BLaER1 treated with 17β-estradiol and CSF1 and Interleukin-3, amounts not matched to agents 10 nM and 100 nM (cell line): ENCODE data around the gene SCARB1.

Experiments used
- H3K27ac ChIP-seq, 11 experiments: shearing (Covaris generic); formaldehyde crosslinking; 2 replicates each; pipeline ENCODE4 v1.8.1; 2022
- H3K27me3 ChIP-seq, 11 experiments: shearing (Covaris generic); formaldehyde crosslinking; 2 replicates each; pipeline ENCODE4 v1.8.1; 2022
- H3K36me3 ChIP-seq, 11 experiments: shearing (Covaris generic); formaldehyde crosslinking; 2 replicates each; pipeline ENCODE4 v1.8.1; 2022
- H3K4me1 ChIP-seq, 10 experiments: shearing (Covaris generic); formaldehyde crosslinking; 2 replicates each; pipeline ENCODE4 v1.8.1; 2022
- H3K4me2 ChIP-seq, 11 experiments: shearing (Covaris generic); formaldehyde crosslinking; 2 replicates each; pipeline ENCODE4 v1.8.1; 2022
- H3K4me3 ChIP-seq, 10 experiments: shearing (Covaris generic); formaldehyde crosslinking; 2 replicates each; pipeline ENCODE4 v1.8.1; 2022
- H3K9ac ChIP-seq, 11 experiments: shearing (Covaris generic); formaldehyde crosslinking; 2 replicates each; pipeline ENCODE4 v1.8.1; 2022
- H3K9me3 ChIP-seq, 11 experiments: shearing (Covaris generic); formaldehyde crosslinking; replicated peaks in 1 of 11; 2 replicates each; pipeline ENCODE4 v1.8.1; 2022
- H4K20me1 ChIP-seq, 11 experiments: shearing (Covaris generic); formaldehyde crosslinking; 2 replicates each; pipeline ENCODE4 v1.8.1; 2022
- Cebpa-rat ChIP-seq, 11 experiments: shearing (Covaris generic); IDR thresholded peaks; 2 replicates each; pipeline ENCODE4 v1.8.1; 2022

SCARB1 gene

DNA sequence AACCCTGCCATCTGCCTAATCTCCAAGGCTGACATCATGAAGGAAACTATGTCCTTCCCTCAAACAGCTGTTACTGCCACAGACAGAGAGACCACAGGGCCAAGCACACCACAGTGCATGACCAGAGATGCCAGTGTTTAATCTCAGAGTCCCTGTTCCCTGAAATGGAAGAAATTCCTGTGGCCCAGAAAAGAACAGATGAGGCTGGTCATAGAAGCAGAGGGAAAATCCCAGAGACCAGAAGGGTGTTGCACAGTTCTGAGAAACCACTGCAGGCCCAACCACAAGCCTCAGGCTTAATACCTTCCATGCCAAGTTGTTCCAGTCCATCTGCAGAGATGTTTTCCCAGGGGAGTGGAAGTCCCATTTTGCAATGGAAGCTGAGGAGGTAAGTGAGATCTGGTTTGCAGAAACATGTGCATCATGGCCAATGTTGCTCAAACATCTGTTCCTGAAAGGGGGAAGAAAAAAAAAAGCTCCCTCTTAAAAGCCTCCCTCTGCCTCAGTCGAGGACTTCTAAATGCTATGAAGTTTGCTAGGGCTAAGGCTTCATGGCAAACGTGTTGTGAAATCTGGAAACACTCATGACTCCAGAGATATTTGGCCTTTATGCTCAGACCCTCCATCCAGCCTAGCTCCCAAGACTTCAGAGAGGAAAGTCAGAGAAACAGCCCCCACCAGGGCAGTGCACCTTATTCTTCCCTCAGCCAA is 98.6 kb downstream of the SCARB1 start:
- Histone ChIP-seq H3K4me3 (peak overlapping the region in 2 of 10 experiments; percentile 6 to 10; a peak in 3 of 20 replicates), H3K4me1 (peaks cover 88 to 100% (median 97%) of the 10 kb centered on the region in 10 experiments), H3K9ac (peak overlapping the region; percentile 3 to 71 (median 56); a peak in 17 of 22 replicates)

DNA sequence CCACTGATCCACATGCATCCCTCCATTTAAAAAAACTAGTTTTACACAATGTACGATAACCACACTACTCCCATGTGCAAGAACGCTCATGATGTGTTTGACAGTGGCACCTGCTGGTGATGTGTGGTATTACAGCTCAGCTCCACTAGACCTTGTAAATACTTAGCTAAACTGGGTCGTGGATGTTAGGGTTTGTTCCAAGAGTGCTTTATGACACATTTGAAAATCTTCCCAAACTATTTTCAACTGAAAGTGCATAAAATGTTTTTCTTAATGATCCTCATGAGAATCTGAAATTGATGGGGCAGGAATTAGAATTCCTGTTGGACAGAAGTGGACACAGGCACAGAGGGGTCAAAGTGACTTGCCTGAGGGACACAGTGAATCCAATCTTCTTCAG is 99.2 kb downstream of the SCARB1 start:
- peaks cover 0 to 3% (median 0%) of the 10 kb centered on the region in 11 experiments; a peak in 1 of 22 replicates for H3K36me3 ChIP-seq
- H3K4me1 ChIP-seq = peaks cover 89 to 100% (median 97%) of the 10 kb centered on the region in 10 experiments
- H3K9me3 ChIP-seq = peaks cover 0 to 19% (median 12%) of the 10 kb centered on the region in 11 experiments; a peak in 19 of 22 replicates
- peak overlapping the region in 7 of 11 experiments; percentile 41 to 71 (median 66); a peak in 10 of 22 replicates for H3K9ac ChIP-seq
- peak overlapping the region; percentile 47 to 96 (median 89); a peak in 20 of 22 replicates for H3K4me2 ChIP-seq
- no peak for TF ChIP-seq Cebpa-rat (IDR thresholded peaks at IDR 0.05)
- H3K27me3 ChIP-seq = no peaks in the 10 kb centered on the region
- peak overlapping the region in 1 of 10 experiments; percentile 6; a peak in 1 of 20 replicates for H3K4me3 ChIP-seq
- H3K27ac ChIP-seq = peak overlapping the region in 9 of 11 experiments; percentile 44 to 98 (median 77); a peak in 19 of 22 replicates
- H4K20me1 ChIP-seq = no peaks in the 10 kb centered on the region

More for the DNA sequence above, 98.6 kb downstream of the SCARB1 start:
- Histone ChIP-seq H3K36me3 (peaks cover 0 to 3% (median 0%) of the 10 kb centered on the region in 11 experiments; a peak in 1 of 22 replicates), H3K9me3 (peaks cover 0 to 19% (median 12%) of the 10 kb centered on the region in 11 experiments; a peak in 19 of 22 replicates), H4K20me1 (no peaks in the 10 kb centered on the region), H3K27me3 (no peaks in the 10 kb centered on the region), H3K4me2 (peak overlapping the region; percentile 47 to 96 (median 89)), H3K27ac (peak overlapping the region in 9 of 11 experiments; percentile 44 to 98 (median 77); a peak in 19 of 22 replicates)
- peak in 9 of 11 experiments; percentile 23 to 89 (median 78); a peak in 15 of 22 replicates for TF ChIP-seq Cebpa-rat (IDR thresholded peaks at IDR 0.05)

DNA sequence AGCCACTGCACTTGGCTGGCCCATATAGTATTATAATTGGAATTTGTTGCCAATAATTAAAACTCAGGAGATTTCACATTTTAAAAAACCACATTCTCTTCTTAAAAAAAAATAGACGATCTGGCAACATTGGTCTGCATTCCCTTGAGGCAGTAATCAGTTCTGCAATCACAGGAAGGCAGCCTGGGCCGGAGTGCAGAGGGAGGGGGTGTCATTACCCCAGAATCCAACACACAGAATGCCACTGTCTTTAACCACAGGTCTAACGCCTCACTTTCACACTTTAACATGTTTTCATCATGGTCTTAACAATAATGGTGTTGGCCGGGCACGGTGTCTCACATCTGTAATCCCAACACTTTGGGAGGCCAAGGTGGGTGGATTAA is 100.1 kb downstream of the SCARB1 start:
- Histone ChIP-seq H3K9ac (peak overlapping the region in 7 of 11 experiments; percentile 15 to 71 (median 57); a peak in 10 of 22 replicates), H3K4me3 (peak overlapping the region in 1 of 10 experiments; percentile 1; a peak in 1 of 20 replicates), H4K20me1 (no peaks in the 10 kb centered on the region), H3K27ac (peak overlapping the region in 9 of 11 experiments; percentile 7 to 98 (median 77); a peak in 17 of 22 replicates), H3K36me3 (peaks cover 0 to 3% (median 0%) of the 10 kb centered on the region in 11 experiments; a peak in 1 of 22 replicates), H3K4me2 (peak overlapping the region; percentile 20 to 96 (median 92)), H3K27me3 (no peaks in the 10 kb centered on the region), H3K9me3 (peaks cover 0 to 19% (median 12%) of the 10 kb centered on the region in 11 experiments; a peak in 19 of 22 replicates), H3K4me1 (peaks cover 94 to 100% (median 98%) of the 10 kb centered on the region in 10 experiments)
- peak in 7 of 11 experiments; percentile 11 to 89 (median 58); a peak in 9 of 22 replicates for TF ChIP-seq Cebpa-rat (IDR thresholded peaks at IDR 0.05)

DNA sequence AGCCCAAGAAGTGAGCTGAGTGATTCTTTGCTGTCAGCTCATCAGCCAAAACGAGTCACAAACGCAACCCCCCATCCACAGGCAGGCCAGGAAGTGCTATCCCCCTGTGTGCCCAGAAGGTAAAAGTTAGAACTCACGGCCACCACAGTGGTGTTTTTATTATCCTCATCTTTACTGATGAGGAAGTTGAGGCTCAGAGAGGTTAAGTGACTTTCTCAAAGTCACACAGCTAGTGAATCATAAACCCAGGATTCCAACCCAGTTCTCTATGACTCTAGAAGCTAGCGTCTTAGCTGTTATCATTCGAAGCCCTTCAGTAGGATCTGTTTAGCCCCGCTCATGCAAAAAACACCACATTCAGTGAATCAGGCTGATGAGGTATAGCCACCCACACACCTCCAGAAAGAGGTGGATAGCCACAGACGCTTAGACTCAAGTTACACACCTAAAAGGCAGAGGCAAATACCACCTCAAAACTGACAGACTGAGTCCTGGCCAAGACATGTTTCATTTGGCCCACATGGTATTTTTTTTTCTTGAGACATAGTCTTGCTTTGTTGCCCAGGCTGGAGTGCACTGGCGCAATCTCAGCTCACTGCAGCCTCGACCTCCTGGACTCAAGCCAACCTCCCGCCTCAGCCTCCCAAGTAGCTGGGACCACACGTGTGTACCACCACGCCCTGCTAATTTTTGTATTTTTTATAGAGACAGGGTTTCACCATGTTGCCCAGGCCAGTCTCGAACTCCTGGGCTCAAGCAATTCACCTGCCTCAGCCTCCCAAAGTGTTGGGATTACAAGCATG is 100.7 kb downstream of the SCARB1 start:
- Histone ChIP-seq H3K4me2 (peak overlapping the region; percentile 20 to 96 (median 92)), H3K4me1 (peaks cover 94 to 100% (median 98%) of the 10 kb centered on the region in 10 experiments), H3K9me3 (peaks cover 0 to 19% (median 12%) of the 10 kb centered on the region in 11 experiments; a peak in 19 of 22 replicates), H4K20me1 (no peaks in the 10 kb centered on the region), H3K36me3 (peaks cover 0 to 3% (median 0%) of the 10 kb centered on the region in 11 experiments; a peak in 1 of 22 replicates), H3K27ac (peak overlapping the region in 9 of 11 experiments; percentile 7 to 98 (median 77); a peak in 17 of 22 replicates), H3K27me3 (no peaks in the 10 kb centered on the region), H3K9ac (peak overlapping the region in 6 of 11 experiments; percentile 6 to 71 (median 52); a peak in 8 of 22 replicates), H3K4me3 (peak overlapping the region in 1 of 10 experiments; percentile 1; a peak in 1 of 20 replicates)
- TF ChIP-seq Cebpa-rat (IDR thresholded peaks at IDR 0.05) = peak in 2 of 11 experiments; percentile 4 to 39; a peak in 2 of 22 replicates

DNA sequence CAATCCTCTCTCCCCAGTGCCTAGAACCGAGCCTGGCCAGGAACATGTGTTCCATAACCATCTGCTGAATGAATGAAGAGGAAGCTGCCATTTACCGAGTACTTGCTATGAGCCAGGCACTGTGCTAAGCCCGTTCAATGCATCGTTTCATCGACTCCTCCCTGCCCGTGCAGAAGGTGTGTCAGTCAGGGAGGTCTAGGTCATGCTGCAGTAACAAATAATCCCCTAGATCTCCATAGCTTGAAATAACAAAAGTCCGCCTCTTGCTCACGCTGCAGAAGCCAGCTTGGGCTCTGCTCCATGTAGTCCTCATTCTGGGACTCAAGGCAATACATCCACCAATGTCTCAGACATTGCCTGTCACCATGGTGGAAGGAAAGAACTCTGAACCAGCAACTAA is 101.3 kb downstream of the SCARB1 start:
- H3K27ac ChIP-seq = peak overlapping the region in 8 of 11 experiments; percentile 71 to 98 (median 78); a peak in 17 of 22 replicates
- H4K20me1 ChIP-seq = no peaks in the 10 kb centered on the region
- peaks cover 5 to 24% (median 16%) of the 10 kb centered on the region in 11 experiments; a peak in 21 of 22 replicates for H3K9me3 ChIP-seq
- no peak overlapping the region for H3K4me3 ChIP-seq
- peaks cover 95 to 100% (median 98%) of the 10 kb centered on the region in 10 experiments for H3K4me1 ChIP-seq
- peak overlapping the region in 3 of 11 experiments; percentile 1 to 57 (median 6); a peak in 2 of 22 replicates for H3K9ac ChIP-seq
- no peaks in the 10 kb centered on the region for H3K27me3 ChIP-seq
- H3K4me2 ChIP-seq = peak overlapping the region; percentile 20 to 96 (median 92)
- peaks cover 0 to 3% (median 0%) of the 10 kb centered on the region in 11 experiments; a peak in 1 of 22 replicates for H3K36me3 ChIP-seq
- TF ChIP-seq Cebpa-rat (IDR thresholded peaks at IDR 0.05) = no peak

DNA sequence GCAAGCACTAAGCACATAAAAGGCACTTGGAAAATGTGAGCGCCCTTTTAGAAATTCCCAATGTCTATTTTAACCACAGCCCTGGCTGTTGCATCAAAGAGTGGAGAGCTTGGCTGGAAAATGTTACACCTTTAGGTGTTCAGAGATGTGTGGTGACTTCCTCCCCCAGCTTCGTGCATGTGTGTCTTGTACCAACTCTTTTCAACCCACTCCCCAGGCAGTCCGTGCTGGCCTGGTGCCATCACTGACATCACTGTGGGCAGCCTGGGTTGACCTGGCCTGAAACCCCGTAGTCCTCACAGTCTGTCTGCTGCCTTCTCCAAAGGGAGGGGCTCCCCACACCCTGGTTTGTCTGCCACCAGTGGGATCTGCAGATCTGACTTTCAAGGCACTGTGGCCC is 101.8 kb downstream of the SCARB1 start:
- Histone ChIP-seq H3K27me3 (no peaks in the 10 kb centered on the region), H3K36me3 (peaks cover 0 to 3% (median 0%) of the 10 kb centered on the region in 11 experiments; a peak in 1 of 22 replicates), H4K20me1 (no peaks in the 10 kb centered on the region), H3K27ac (peak overlapping the region in 9 of 11 experiments; percentile 12 to 98 (median 77); a peak in 15 of 22 replicates), H3K4me1 (peaks cover 96 to 100% (median 98%) of the 10 kb centered on the region in 10 experiments), H3K4me3 (no peak overlapping the region), H3K9ac (peak overlapping the region in 1 of 11 experiments; percentile 1; a peak in 1 of 22 replicates), H3K9me3 (peaks cover 8 to 28% (median 20%) of the 10 kb centered on the region in 11 experiments; a peak in 21 of 22 replicates), H3K4me2 (peak overlapping the region; percentile 20 to 96 (median 92))
- no peak for TF ChIP-seq Cebpa-rat (IDR thresholded peaks at IDR 0.05)

DNA sequence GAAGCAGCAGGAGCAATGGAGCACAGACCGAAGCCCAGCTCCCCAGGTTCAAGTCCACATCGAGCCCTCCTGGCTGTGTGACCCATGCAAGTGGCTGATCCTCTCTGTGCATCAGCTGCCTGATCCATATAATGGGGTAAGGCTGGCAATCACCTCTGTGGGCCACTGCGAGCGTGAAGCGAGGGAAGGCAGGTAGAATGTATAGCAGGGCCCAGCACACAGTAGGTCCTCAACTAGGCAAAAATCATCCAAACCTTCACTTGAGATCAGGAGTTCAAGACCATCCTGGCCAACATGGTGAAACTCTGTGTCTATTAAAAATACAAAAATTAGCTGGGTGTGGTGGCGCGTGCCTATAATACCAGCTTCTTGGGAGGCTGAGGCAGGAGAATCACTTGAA is 102.6 kb downstream of the SCARB1 start:
- no peak for TF ChIP-seq Cebpa-rat (IDR thresholded peaks at IDR 0.05)
- peaks cover 0 to 3% (median 0%) of the 10 kb centered on the region in 11 experiments; a peak in 1 of 22 replicates for H3K36me3 ChIP-seq
- no peaks in the 10 kb centered on the region for H4K20me1 ChIP-seq
- peak overlapping the region; percentile 68 to 98 (median 90); a peak in 19 of 22 replicates for H3K27ac ChIP-seq
- peak overlapping the region; percentile 83 to 96 (median 92) for H3K4me2 ChIP-seq
- H3K4me3 ChIP-seq = no peak overlapping the region; a peak in 1 of 20 replicates
- peaks cover 96 to 100% (median 98%) of the 10 kb centered on the region in 10 experiments for H3K4me1 ChIP-seq
- peaks cover 8 to 28% (median 20%) of the 10 kb centered on the region in 11 experiments; a peak in 21 of 22 replicates for H3K9me3 ChIP-seq
- H3K9ac ChIP-seq = peak overlapping the region in 6 of 11 experiments; percentile 68 to 85 (median 76); a peak in 9 of 22 replicates
- no peaks in the 10 kb centered on the region for H3K27me3 ChIP-seq
